Muscle of leg (tissue), 11 donors: ENCODE measurements around the gene CCDC152. TPM values are rescaled to one million over a fixed set of nuclear protein-coding genes. Genes with fewer than 3 reads are reported as not detected.

ENCODE experiments used
- DNase-seq: peaks from one replicate; pipeline ENCODE4 v3.0.0; 2013
- H3K27ac ChIP-seq: one replicate; pipeline ENCODE4 v1.5.1; 2013; ENCODE audit warnings: mild to moderate bottlenecking, low read length, control low read depth
- H3K27me3 ChIP-seq: one replicate; pipeline ENCODE4 v1.6.1; 2013; ENCODE audit warnings: low read length; ENCODE audit not compliant: control insufficient read depth, insufficient read depth
- H3K36me3 ChIP-seq: one replicate; pipeline ENCODE4 v1.6.1; 2013; ENCODE audit warnings: low read length; ENCODE audit not compliant: control insufficient read depth, insufficient read depth
- H3K4me1 ChIP-seq: one replicate; pipeline ENCODE4 v1.6.1; 2013; ENCODE audit warnings: low read length; ENCODE audit not compliant: control insufficient read depth, insufficient read depth
- H3K4me3 ChIP-seq: one replicate; pipeline ENCODE4 v1.5.1; 2013; ENCODE audit warnings: low read length, control low read depth
- H3K9me3 ChIP-seq: replicated peaks from 2 replicates; pipeline ENCODE4 v1.6.1; 2013; ENCODE audit warnings: low read depth, low read length; ENCODE audit not compliant: control insufficient read depth
- WGBS: methylation state at CpG from one replicate; pipeline ENCODE4 v1.1.5; 2013; ENCODE audit warnings: missing lambda C conversion rate; ENCODE audit not compliant: insufficient coverage; 5-methylcytosine and 5-hydroxymethylcytosine counted together
- polyA plus RNA-seq, 8 donors: library from polyadenylated mRNA; unstranded; fragments of 120-200 nt; gene quantifications; one replicate each; pipeline versions ENCODE4 v1.2.1 to v1.2.3, GENCODE V29; 2013; ENCODE audit warnings: inconsistent platforms in 1 of 8, low replicate concordance in 1 of 8; ENCODE audit not compliant: insufficient read length in 8 of 8, insufficient read depth in 1 of 8
- total RNA-seq: library from RNA; stranded (reverse); fragments of 120-200 nt; gene quantifications from one replicate; pipeline ENCODE4 v1.2.4, GENCODE V29; 2013

Gene CCDC152
- total and polyA plus RNA-seq, 9 donors, result 1.3 to 5.7 (median 4.6) TPM

- DNase-seq, result no peak
- no CpG with 5 or more reads among the region's 2 CpGs for WGBS
Measured at GRCh38 chr5:42826757-42827515, 70.3 kb downstream of the CCDC152 start.

DNA sequence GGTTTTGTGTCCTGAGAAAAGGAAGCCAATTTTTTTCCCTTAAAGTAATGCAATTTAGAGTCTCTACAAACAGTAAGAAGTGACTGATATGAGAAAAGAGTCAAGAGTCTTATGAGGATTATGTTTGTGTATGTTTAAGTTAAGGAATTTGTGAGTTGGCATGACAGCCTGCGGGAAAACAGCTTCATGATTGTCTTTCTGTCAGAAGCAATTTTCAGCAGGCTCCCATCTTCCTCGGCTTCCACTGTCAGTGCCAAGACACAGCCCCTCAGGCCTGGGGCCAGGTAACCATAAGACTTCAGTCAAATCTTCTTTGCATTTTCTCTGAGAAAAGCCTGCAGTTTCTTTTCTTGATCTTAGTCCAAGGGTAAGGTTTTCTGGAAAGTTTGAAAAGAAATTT, 72.1 kb downstream of the CCDC152 start:
- H3K27ac ChIP-seq, result peak overlapping the region; percentile 13
- peak; percentile 78 for DNase-seq
- H3K4me3 ChIP-seq, result no peak overlapping the region
- H3K36me3 ChIP-seq, result no peaks in the 10 kb centered on the region
- H3K9me3 ChIP-seq, result no peaks in the 10 kb centered on the region
- H3K4me1 ChIP-seq, result no peaks in the 10 kb centered on the region
- H3K27me3 ChIP-seq, result no peaks in the 10 kb centered on the region
- WGBS, result 0% methylated on average over 1 of the region's 2 CpGs

More at GRCh38 chr5:42826757-42827515, 70.3 kb downstream of the CCDC152 start:
- Histone ChIP-seq H3K27me3 (no peaks in the 10 kb centered on the region), H3K4me3 (no peak overlapping the region), H3K9me3 (no peaks in the 10 kb centered on the region), H3K27ac (no peak overlapping the region), H3K4me1 (no peaks in the 10 kb centered on the region), H3K36me3 (no peaks in the 10 kb centered on the region)

GRCh38 chr5:42830924-42831323, 74.3 kb downstream of the CCDC152 start:
- Histone ChIP-seq H3K27me3 (no peaks in the 10 kb centered on the region), H3K36me3 (no peaks in the 10 kb centered on the region), H3K4me1 (no peaks in the 10 kb centered on the region), H3K27ac (no peak overlapping the region), H3K9me3 (no peaks in the 10 kb centered on the region), H3K4me3 (no peak overlapping the region)
- WGBS, result 89% methylated on average over 1 of the region's 2 CpGs
- no peak for DNase-seq

DNA sequence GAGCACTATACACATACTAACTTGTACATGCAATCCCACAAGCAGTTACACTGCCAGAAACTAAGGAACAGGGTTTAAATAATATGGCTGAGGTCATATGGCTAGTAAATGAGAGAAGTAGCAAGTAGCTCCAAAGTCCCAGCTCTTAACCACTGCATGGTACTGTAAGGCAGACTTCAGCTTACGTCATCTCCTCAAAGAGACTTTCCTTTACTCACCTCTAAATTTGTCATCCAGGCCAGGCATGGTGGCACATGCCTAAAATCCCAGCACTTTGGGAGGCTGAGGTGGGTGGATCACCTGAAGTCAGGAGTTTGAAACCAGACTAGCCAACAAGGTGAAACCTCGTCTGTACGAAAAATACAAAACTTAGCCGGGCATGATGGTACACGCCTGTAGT, 75.4 kb downstream of the CCDC152 start:
- no peaks in the 10 kb centered on the region for H3K36me3 ChIP-seq
- no peaks in the 10 kb centered on the region for H3K9me3 ChIP-seq
- H3K4me1 ChIP-seq, result no peaks in the 10 kb centered on the region
- no peak overlapping the region for H3K4me3 ChIP-seq
- H3K27ac ChIP-seq, result no peak overlapping the region
- DNase-seq, result no peak
- no peaks in the 10 kb centered on the region for H3K27me3 ChIP-seq
- WGBS, result 96% methylated on average over 4 of the region's 5 CpGs

DNA sequence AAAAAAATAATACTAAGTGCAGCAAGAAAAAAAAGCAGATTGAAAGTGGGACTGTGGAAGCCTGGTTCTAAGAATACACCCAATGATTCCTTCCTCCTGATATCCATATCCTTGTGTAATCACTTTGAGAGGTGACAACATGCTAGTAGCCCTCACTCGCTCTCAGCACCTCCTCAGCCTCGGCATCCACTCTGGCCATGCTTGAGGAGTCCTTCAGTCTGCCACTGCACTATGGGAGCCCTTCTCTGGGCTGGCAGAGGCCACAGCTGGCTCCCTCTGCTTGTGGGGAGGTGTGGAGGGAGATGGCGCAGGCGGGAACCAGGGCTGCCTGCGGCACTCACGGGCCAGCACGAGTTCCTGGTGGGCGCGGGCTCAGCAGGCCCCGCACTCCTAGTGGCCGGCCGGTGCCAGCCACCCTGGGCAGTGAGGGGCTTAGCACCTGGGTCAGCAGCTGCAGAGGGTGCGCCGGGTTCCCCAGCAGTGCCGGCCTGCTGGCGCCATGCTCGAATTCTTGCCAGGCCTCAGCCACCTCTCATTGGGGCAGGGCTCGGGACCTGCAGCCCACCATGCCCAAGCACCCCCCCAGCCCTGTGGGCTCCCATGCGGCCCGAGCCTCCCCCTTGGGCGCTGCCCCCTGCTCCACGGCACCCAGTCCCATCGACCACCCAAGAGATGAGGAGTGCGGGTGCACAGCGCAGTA, 79.6 kb downstream of the CCDC152 start:
- Histone ChIP-seq H3K36me3 (no peaks in the 10 kb centered on the region), H3K4me1 (peaks cover 7% of the 10 kb centered on the region), H3K9me3 (no peaks in the 10 kb centered on the region), H3K4me3 (no peak overlapping the region), H3K27ac (no peak overlapping the region), H3K27me3 (no peaks in the 10 kb centered on the region)
- no peak for DNase-seq
- 98% methylated on average over 23 of the region's 25 CpGs for WGBS

GRCh38 chr5:42837601-42838000, 81.0 kb downstream of the CCDC152 start:
- 40% methylated on average over 1 of the region's 3 CpGs for WGBS
- H3K27me3 ChIP-seq, result no peaks in the 10 kb centered on the region
- DNase-seq, result peak; percentile 59
- peaks cover 7% of the 10 kb centered on the region for H3K4me1 ChIP-seq
- no peaks in the 10 kb centered on the region for H3K9me3 ChIP-seq
- H3K4me3 ChIP-seq, result no peak overlapping the region
- no peak overlapping the region for H3K27ac ChIP-seq
- H3K36me3 ChIP-seq, result no peaks in the 10 kb centered on the region

DNA sequence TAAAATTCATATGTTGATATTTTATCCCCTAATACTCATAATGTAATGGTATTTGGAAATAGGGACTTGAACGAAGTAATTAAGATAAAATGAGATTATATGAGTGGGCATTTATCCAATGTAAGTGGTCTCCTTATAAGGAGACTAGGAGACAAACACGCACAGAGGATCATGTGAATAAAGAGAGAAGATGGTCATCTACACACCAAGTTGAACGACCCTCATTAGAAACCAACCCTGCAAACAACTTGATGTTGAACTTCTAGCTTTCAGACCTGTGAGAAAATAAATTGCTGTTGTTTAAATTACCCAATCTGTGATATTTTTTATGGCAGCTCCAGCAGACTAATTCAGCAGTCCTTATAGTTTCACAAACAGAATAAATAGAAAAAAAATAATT, 82.6 kb downstream of the CCDC152 start:
- H3K9me3 ChIP-seq, result no peaks in the 10 kb centered on the region
- WGBS, result no CpG with 5 or more reads among the region's 3 CpGs
- peaks cover 7% of the 10 kb centered on the region for H3K4me1 ChIP-seq
- no peak overlapping the region for H3K4me3 ChIP-seq
- H3K27ac ChIP-seq, result no peak overlapping the region
- H3K36me3 ChIP-seq, result no peaks in the 10 kb centered on the region
- DNase-seq, result no peak
- H3K27me3 ChIP-seq, result no peaks in the 10 kb centered on the region

- no peak overlapping the region for H3K4me3 ChIP-seq
- peak; percentile 94 for DNase-seq
- H3K4me1 ChIP-seq, result peaks cover 7% of the 10 kb centered on the region
- 57% methylated on average over 1 of the region's 6 CpGs for WGBS
- no peaks in the 10 kb centered on the region for H3K27me3 ChIP-seq
- no peaks in the 10 kb centered on the region for H3K9me3 ChIP-seq
- peak overlapping the region; percentile 31 for H3K27ac ChIP-seq
- H3K36me3 ChIP-seq, result no peaks in the 10 kb centered on the region
Measured at GRCh38 chr5:42840269-42840668, 83.7 kb downstream of the CCDC152 start.

- no peak overlapping the region for H3K27ac ChIP-seq
Measured at GRCh38 chr5:42840842-42841567, 84.4 kb downstream of the CCDC152 start.

More at GRCh38 chr5:42840842-42841567, 84.4 kb downstream of the CCDC152 start:
- Histone ChIP-seq H3K4me1 (peaks cover 7% of the 10 kb centered on the region), H3K4me3 (no peak overlapping the region), H3K36me3 (no peaks in the 10 kb centered on the region), H3K27me3 (no peaks in the 10 kb centered on the region), H3K9me3 (no peaks in the 10 kb centered on the region)
- no peak for DNase-seq
- 60% methylated on average over 1 of the region's 5 CpGs for WGBS
